Measurements from ENCODE around the gene CLK3. TPM values are rescaled to one million over a fixed set of nuclear protein-coding genes. Genes with fewer than 3 reads are reported as not detected.
"Not testable (repeated sequence)": the region's sequence is repeated elsewhere in the genome, so short reads cannot be mapped to it uniquely, and the experiment has no call there.

Gene CLK3
- total RNA-seq, 1 donor from 2014 or later, result 65.8 TPM

- DNase-seq (ENCODE audit: low read depth) (no peak), FAIRE-seq (no peak)
- H3K9ac ChIP-seq (ENCODE audit: low read length), result peak overlapping the region; percentile 0
- Mint-ChIP-seq H3K36me3 (ENCODE audit: low read depth, unreplicated experiment) (no peaks in the 10 kb centered on the region), H3K27me3 (ENCODE audit: low read depth, unreplicated experiment) (no peaks in the 10 kb centered on the region), H3K9me3 (ENCODE audit: unreplicated experiment) (no peaks in the 10 kb centered on the region), H3K4me1 (ENCODE audit: low read depth, unreplicated experiment) (peaks cover 28% of the 10 kb centered on the region), H3K27ac (ENCODE audit: unreplicated experiment) (peak overlapping the region; percentile 85), H3K4me3 (ENCODE audit: unreplicated experiment) (no peak overlapping the region)
- H2AFZ ChIP-seq (ENCODE audit: low read depth, low read length), result no peak overlapping the region
- TF ChIP-seq CTCF (IDR thresholded peaks at IDR 0.05; ENCODE audit: insufficient read depth, low read depth, low read length) (no peak), EZH2 (IDR thresholded peaks at IDR 0.05; ENCODE audit: insufficient read depth, low read length) (no peak)
- H4K20me1 ChIP-seq (ENCODE audit: insufficient read depth, low read length), result peaks cover 59% of the 10 kb centered on the region
- H3K79me2 ChIP-seq (ENCODE audit: insufficient read depth, low read length), result peaks cover 31% of the 10 kb centered on the region
- H3K4me2 ChIP-seq (ENCODE audit: low read length), result peak overlapping the region; percentile 55
- H3K36me3 ChIP-seq (ENCODE audit: insufficient read depth, low read length), result no peaks in the 10 kb centered on the region
- no peaks in the 10 kb centered on the region for H3K27me3 ChIP-seq (ENCODE audit: insufficient read depth, low read length)
- peaks cover 25% of the 10 kb centered on the region for H3K4me1 ChIP-seq (ENCODE audit: insufficient read depth, low read length)
- H3K9me3 ChIP-seq (ENCODE audit: insufficient read depth, low read depth, low read length), result no peaks in the 10 kb centered on the region
- H3K4me3 ChIP-seq (ENCODE audit: insufficient read depth, low read depth, low read length), result no peak overlapping the region
- H3K27ac ChIP-seq (ENCODE audit: low read depth, low read length), result peak overlapping the region; percentile 15
Measured at GRCh38 chr15:74656935-74657535, 41.4 kb downstream of the CLK3 start.

DNA sequence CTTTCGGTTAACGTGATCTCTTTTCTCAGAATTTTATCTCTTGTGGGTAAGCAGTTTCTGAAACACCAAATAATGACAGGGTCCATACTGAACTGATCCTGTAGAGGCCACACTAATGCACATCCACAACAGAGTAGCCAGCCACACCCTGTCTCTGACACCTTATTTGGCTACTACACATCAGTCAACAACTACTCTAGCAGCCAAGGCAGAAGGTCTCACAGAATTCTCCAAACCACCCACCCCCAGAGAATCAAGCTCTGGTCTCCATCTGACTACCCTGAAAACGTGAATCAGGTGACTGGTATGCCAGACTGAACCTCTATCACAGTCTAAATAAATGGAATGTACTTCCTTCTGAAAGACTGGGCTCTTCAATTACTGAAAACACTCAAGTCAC lies 42.2 kb downstream of the CLK3 start:
- no peaks in the 10 kb centered on the region for H3K27me3 ChIP-seq (ENCODE audit: insufficient read depth, low read length)
- H3K9ac ChIP-seq (ENCODE audit: low read length), result no peak overlapping the region
- no peak overlapping the region for H2AFZ ChIP-seq (ENCODE audit: low read depth, low read length)
- Mint-ChIP-seq H3K36me3 (ENCODE audit: low read depth, unreplicated experiment) (no peaks in the 10 kb centered on the region), H3K9me3 (ENCODE audit: unreplicated experiment) (no peaks in the 10 kb centered on the region), H3K27me3 (ENCODE audit: low read depth, unreplicated experiment) (no peaks in the 10 kb centered on the region), H3K4me1 (ENCODE audit: low read depth, unreplicated experiment) (peaks cover 28% of the 10 kb centered on the region), H3K27ac (ENCODE audit: unreplicated experiment) (peak overlapping the region; percentile 85), H3K4me3 (ENCODE audit: unreplicated experiment) (no peak overlapping the region)
- FAIRE-seq, result no peak
- no peaks in the 10 kb centered on the region for H3K36me3 ChIP-seq (ENCODE audit: insufficient read depth, low read length)
- H3K4me2 ChIP-seq (ENCODE audit: low read length), result peak overlapping the region; percentile 55
- H3K79me2 ChIP-seq (ENCODE audit: insufficient read depth, low read length), result peaks cover 37% of the 10 kb centered on the region
- peaks cover 25% of the 10 kb centered on the region for H3K4me1 ChIP-seq (ENCODE audit: insufficient read depth, low read length)
- H3K4me3 ChIP-seq (ENCODE audit: insufficient read depth, low read depth, low read length), result no peak overlapping the region
- DNase-seq (ENCODE audit: low read depth), result peak; percentile 74
- H4K20me1 ChIP-seq (ENCODE audit: insufficient read depth, low read length), result peaks cover 61% of the 10 kb centered on the region
- H3K27ac ChIP-seq (ENCODE audit: low read depth, low read length), result no peak overlapping the region
- no peaks in the 10 kb centered on the region for H3K9me3 ChIP-seq (ENCODE audit: insufficient read depth, low read depth, low read length)
- TF ChIP-seq CTCF (IDR thresholded peaks at IDR 0.05; ENCODE audit: insufficient read depth, low read depth, low read length) (no peak), EZH2 (IDR thresholded peaks at IDR 0.05; ENCODE audit: insufficient read depth, low read length) (no peak)

DNA sequence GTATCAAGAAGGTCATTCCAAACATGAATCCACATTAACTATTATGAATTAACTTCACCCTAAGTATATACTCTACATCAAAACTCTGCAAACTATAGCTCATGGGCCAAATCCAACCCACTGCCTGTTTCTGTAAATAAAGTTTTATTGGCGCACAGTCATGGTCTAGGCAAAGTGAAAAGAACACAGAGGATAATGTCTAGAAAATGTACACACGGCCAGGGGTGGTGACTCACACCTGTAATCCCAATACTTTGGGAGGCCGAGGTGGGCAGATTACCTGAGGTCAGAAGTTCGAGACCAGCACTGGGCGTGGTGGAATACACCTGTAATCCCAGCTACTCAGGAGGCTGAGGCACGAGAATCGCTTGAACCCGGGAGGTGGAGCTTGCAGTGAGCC lies 45.6 kb downstream of the CLK3 start:
- H3K9me3 Mint-ChIP-seq (ENCODE audit: unreplicated experiment); H3K9ac ChIP-seq (ENCODE audit: low read length); FAIRE-seq; H3K9me3 ChIP-seq (ENCODE audit: insufficient read depth, low read depth, low read length); H3K27me3 Mint-ChIP-seq (ENCODE audit: low read depth, unreplicated experiment); H2AFZ ChIP-seq (ENCODE audit: low read depth, low read length); H3K27me3 ChIP-seq (ENCODE audit: insufficient read depth, low read length); H3K4me3 Mint-ChIP-seq (ENCODE audit: unreplicated experiment); H3K4me2 ChIP-seq (ENCODE audit: low read length); H3K36me3 ChIP-seq (ENCODE audit: insufficient read depth, low read length); DNase-seq (ENCODE audit: low read depth); H3K4me3 ChIP-seq (ENCODE audit: insufficient read depth, low read depth, low read length); H3K27ac ChIP-seq (ENCODE audit: low read depth, low read length); H3K27ac Mint-ChIP-seq (ENCODE audit: unreplicated experiment); H3K36me3 Mint-ChIP-seq (ENCODE audit: low read depth, unreplicated experiment): not testable (repeated sequence)
- Histone ChIP-seq H3K79me2 (ENCODE audit: insufficient read depth, low read length) (peaks cover 48% of the 10 kb centered on the region), H4K20me1 (ENCODE audit: insufficient read depth, low read length) (peaks cover 65% of the 10 kb centered on the region), H3K4me1 (ENCODE audit: insufficient read depth, low read length) (peaks cover 25% of the 10 kb centered on the region)
- H3K4me1 Mint-ChIP-seq (ENCODE audit: low read depth, unreplicated experiment), result peaks cover 28% of the 10 kb centered on the region
